ELR (cell line): Measurements from ENCODE around the gene TSC22D4.
"Not testable (repeated sequence)": the region's sequence is repeated elsewhere in the genome, so short reads cannot be mapped to it uniquely, and the experiment has no call there.

Experiments
- DNase-seq: peaks from one replicate; pipeline ENCODE4 v3.0.0-alpha.2; 2015; ENCODE audit warnings: low read depth

Gene TSC22D4

GRCh38 chr7:100444311-100445278 lies 34.4 kb downstream of the TSC22D4 start:
- peak; percentile 96 for DNase-seq

GRCh38 chr7:100443096-100443840 lies 35.7 kb downstream of the TSC22D4 start:
- no peak for DNase-seq

- no peak for DNase-seq
Measured at GRCh38 chr7:100441641-100442535, 37.1 kb downstream of the TSC22D4 start.

- not testable (repeated sequence) for DNase-seq
Measured at GRCh38 chr7:100439244-100439643, 39.8 kb downstream of the TSC22D4 start.

GRCh38 chr7:100438731-100439130 lies 40.3 kb downstream of the TSC22D4 start:
- DNase-seq = not testable (repeated sequence)

DNA sequence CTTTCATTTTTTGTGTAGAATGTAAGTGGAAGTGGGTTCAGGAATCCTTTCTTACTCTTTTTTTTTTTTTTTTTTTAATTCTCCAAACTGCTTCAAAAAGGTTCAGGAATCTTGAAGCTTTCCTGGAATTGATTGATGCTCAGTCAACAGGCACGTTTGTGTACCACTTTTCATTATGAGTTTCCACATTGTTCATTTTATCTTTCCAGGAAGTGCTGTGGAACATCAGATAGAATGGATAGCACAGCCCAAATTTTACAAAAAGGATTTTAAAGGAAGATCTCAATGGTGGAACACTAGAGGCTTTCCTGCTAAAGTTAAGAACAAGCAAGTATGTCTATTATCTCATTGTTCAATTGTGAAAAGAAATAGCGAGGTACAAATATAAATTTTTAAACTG lies 40.8 kb downstream of the TSC22D4 start:
- no peak for DNase-seq

DNA sequence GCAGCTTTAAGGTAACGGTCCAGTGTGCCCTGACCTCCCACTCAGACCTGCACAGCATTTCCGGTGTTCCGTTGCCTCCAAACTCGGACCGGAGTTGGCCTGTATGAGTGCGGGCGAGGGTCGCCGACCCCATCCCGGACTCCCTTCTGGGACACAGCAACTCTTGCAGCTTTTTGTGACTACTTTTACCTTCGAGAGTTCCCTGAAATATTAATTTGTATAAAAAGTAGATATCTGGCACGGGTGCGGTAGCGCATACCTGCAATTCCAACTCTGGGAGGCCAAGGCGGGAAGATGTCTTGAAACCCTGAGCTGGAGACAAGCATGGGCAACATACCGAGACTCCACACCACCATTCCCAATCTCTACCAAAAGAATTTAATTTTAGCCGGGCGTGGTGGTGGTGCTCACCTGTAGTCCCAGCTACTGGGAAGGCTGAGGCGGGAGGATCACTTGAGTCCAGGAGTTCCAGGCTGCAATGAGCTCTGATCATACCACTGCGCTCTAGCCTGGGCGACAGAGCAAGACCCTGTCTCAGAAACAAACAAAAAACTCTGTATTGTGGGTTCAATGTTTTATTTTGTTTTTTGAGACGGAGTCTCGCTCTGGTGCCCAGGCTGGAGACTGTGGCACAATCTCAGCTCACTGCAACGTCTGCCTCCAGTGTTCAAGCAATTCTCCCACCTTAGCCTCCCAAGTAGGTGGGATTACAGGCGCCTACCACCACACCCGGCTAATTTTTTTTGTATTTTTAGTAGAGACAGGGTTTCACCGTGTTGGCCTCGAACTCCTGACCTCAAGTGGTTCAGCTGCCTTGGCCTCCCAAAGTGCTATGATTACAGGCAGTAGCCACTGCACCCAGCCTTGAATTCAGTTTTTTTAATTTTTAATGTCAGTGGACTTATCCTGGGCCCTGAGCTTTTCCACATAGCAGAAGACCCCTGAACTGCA lies 41.6 kb downstream of the TSC22D4 start:
- no peak for DNase-seq

DNA sequence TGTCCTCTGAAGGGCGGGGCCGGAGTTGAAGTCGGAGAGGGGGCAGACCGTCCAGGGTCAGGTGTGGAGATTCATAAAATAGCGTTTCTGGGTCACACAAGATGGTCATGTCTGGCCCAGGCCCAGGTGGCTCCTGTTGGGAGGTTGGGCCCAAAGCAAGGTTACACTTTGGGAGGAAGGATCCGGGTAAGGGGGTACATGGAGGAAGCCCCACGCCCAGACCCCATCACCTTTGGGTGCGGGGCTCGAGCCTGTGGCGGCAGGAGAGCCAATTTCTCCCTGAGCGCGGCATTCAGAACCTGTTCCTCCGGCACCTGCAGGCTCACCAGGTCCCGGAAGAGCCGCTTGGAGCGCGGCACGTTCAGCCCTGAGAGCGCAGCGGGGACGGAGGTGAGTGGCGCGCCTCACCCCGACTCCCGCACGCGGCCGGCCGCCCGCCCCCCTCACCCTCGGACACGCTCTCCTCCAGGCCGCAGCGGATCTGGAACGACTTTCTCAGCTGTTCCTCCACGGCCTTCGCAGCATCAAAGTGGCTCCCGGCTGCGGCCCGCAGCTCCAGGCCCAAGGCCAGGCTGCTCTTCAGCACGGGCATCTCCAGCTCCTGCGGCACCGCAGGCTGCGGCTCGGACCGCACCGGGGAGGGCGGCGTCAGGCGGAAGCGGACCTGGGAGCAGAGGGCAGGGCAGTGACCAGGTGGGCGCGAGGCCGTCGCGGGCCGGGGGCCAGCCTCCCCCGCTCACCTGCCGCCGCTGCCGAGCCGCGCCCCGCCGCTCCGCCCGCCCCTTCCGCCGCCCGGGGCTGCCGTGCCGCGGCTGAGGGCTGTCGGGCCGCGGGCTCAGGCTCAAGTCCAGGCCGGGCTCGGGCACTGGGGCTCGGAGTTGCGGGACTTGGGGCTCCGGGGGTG lies 43.4 kb downstream of the TSC22D4 start:
- DNase-seq = peak; percentile 52

- no peak for DNase-seq
Measured at GRCh38 chr7:100434297-100435144, 44.5 kb downstream of the TSC22D4 start.

GRCh38 chr7:100433592-100434296 lies 45.3 kb downstream of the TSC22D4 start:
- no peak for DNase-seq

GRCh38 chr7:100433276-100433591 lies 45.8 kb downstream of the TSC22D4 start:
- no peak for DNase-seq

- DNase-seq = no peak
Measured at GRCh38 chr7:100432621-100433275, 46.3 kb downstream of the TSC22D4 start.

GRCh38 chr7:100432053-100432452 lies 47.0 kb downstream of the TSC22D4 start:
- DNase-seq = no peak

DNA sequence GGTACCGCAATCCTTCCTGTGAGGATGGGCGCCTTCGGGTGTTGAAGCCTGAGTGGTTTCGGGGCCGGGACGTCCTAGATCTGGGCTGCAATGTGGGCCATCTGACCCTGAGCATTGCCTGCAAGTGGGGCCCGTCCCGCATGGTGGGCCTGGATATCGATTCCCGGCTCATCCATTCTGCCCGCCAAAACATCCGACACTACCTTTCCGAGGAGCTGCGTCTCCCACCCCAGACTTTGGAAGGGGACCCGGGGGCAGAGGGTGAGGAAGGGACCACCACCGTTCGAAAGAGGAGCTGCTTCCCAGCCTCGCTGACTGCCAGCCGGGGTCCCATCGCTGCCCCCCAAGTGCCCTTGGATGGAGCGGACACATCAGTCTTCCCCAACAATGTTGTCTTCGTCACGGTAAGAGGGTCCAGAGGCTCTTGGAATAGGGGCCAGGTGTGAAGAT lies 47.7 kb downstream of the TSC22D4 start:
- DNase-seq = no peak

DNA sequence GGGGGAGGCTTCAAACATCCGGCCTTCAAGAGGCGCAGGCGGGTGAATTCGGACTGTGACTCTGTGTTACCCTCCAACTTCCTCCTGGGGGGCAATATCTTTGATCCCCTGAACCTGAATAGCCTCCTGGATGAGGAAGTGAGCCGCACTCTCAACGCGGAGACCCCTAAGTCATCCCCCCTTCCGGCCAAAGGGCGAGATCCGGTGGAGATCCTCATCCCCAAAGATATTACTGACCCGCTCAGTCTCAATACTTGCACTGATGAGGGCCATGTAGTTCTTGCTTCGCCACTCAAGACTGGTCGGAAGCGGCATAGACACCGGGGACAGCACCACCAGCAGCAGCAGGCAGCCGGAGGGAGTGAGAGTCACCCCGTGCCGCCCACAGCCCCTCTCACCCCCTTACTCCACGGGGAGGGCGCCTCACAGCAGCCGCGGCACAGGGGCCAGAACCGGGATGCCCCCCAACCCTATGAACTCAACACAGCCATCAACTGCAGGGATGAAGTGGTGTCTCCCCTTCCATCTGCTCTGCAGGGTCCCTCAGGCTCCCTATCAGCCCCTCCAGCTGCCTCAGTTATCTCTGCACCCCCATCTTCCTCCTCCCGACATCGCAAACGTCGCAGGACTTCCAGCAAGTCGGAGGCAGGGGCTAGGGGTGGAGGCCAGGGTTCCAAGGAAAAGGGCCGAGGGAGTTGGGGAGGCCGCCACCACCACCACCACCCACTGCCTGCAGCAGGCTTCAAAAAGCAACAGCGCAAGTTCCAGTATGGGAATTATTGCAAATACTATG lies 48.3 kb downstream of the TSC22D4 start:
- DNase-seq = peak; percentile 35

DNA sequence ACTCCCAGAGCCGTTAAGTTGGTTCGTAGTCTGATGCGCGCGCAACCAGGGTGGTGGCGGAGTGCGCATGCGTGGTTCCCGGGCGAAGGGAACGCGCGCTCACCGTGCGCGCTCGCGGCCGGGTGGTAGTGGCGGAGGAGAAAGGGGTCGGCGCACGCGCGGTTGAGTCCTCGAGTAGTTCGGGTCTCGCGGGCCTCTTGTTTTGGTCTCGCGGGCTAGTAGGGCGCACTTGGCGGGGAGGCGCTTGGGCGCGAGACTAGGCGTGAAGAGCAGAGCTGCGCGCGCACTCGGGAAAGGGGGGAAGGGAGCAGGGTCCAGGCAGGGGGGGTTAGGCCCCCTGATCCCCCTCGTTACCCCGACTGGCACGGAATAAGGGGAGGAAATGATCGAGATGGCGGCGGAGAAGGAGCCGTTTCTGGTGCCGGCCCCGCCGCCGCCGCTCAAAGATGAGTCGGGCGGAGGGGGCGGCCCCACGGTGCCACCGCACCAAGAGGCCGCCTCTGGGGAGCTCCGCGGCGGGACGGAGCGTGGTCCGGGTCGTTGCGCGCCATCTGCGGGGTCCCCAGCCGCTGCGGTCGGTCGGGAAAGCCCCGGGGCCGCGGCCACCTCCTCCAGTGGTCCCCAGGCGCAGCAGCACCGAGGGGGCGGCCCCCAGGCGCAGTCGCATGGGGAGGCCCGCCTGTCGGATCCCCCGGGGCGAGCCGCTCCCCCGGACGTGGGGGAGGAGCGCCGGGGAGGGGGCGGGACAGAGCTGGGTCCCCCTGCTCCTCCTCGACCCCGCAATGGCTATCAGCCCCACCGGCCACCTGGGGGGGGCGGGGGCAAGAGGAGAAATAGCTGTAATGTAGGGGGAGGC lies 49.1 kb downstream of the TSC22D4 start, which contains the start of gene MEPCE:
Gene MEPCE, plus strand, starts transcription at position 195 of the 856 bp plus-strand sequence. Its CDS starts 188 bp downstream, at position 383.
- DNase-seq = peak; percentile 96
